ENCODE results near the gene DHH.

DHH gene

DNA sequence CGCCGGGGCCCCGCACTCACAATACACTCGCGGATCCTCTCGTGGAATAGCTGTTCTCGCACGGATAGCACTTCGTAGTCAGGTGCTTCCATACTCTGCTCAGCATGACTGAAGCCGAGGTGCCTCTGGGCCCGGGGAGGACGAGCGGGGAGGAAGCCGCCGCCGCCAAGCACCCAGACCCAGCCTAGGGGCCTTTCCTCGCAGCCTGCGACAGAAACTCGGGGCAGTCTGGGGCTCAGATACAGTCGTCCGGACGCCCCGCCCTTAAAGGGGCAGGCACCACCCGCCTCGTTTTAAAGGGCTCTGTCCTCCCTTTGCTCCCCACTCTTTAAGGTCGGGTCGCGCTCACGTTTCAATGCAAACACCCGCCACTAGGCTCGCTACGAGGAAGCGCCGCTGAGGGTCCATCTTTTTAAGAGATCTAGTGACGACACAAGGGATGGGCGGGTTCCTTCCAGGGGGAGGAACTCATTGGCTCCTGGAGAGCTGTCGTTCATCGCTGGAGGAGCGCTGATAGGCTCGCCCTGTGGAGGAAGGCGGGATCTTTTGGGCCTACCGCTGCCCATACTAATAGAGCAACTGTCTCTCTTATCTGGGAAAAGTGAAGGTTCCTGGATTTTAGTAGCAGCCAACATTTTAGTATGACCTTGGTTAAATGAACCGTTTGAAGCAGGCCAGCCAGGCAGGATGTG lies 16.0 kb upstream of the DHH start, which contains the start of gene LMBR1L (continued):
- TF ChIP-seq REST (tag by site-specific recombination; IDR thresholded peaks at IDR 0.05) (peak; percentile 31; the same call in 1 of the 2 replicates), SP2 (tag by site-specific recombination; IDR thresholded peaks at IDR 0.05) (peak; percentile 95), ZNF76 (tag by site-specific recombination; IDR thresholded peaks at IDR 0.05; ENCODE audit: borderline replicate concordance, low read depth) (0 out of 2 replicates have a peak, but pooled peaks have one; percentile 21), WT1 (tag by site-specific recombination; IDR thresholded peaks at IDR 0.05) (peak; percentile 14; the same call in 1 of the 2 replicates), ZNF660 (tag by site-specific recombination; IDR thresholded peaks at IDR 0.05) (peak; percentile 51; the same call in 1 of the 2 replicates), ZFP69B (tag by site-specific recombination; IDR thresholded peaks at IDR 0.05) (peak; percentile 99), KLF10 (tag by site-specific recombination; IDR thresholded peaks at IDR 0.05) (0 out of 2 replicates have a peak, but pooled peaks have one; percentile 9), ZNF629 (tag by site-specific recombination; IDR thresholded peaks at IDR 0.05) (peak; percentile 95), PATZ1 (tag by site-specific recombination; IDR thresholded peaks at IDR 0.05) (peak; percentile 47), ZBTB48 (tag by site-specific recombination; IDR thresholded peaks at IDR 0.05) (peak; percentile 94), SP3 (tag by site-specific recombination; IDR thresholded peaks at IDR 0.05) (peak; percentile 78), ZNF555 (tag by site-specific recombination; conservative IDR thresholded peaks at IDR 0.05) (no peak), YY2 (tag by site-specific recombination; IDR thresholded peaks at IDR 0.05) (peak; percentile 49; the same call in 1 of the 2 replicates), ZNF785 (tag by site-specific recombination; IDR thresholded peaks at IDR 0.05) (no peak), ZNF324 (tag by site-specific recombination; IDR thresholded peaks at IDR 0.05) (no peak), ZBTB20 (tag by site-specific recombination; IDR thresholded peaks at IDR 0.05) (peak; percentile 86), ZNF394 (tag by site-specific recombination; IDR thresholded peaks at IDR 0.05; ENCODE audit: borderline replicate concordance) (peak; percentile 75; the same call in 1 of the 2 replicates), GLIS1 (tag by site-specific recombination; IDR thresholded peaks at IDR 0.05) (peak; percentile 32; the same call in 1 of the 2 replicates), KLF8 (tag by site-specific recombination; IDR thresholded peaks at IDR 0.05) (peak; percentile 8; the same call in 1 of the 2 replicates), ZNF335 (tag by site-specific recombination; conservative IDR thresholded peaks at IDR 0.05) (peak; percentile 86), PRDM1 (tag by site-specific recombination; IDR thresholded peaks at IDR 0.05) (peak; percentile 48; the same call in 1 of the 2 replicates), ZNF670 (tag by site-specific recombination; IDR thresholded peaks at IDR 0.05; ENCODE audit: low read depth) (no peak), KLF7 (tag by site-specific recombination; IDR thresholded peaks at IDR 0.05; ENCODE audit: borderline replicate concordance) (peak; percentile 70; the same call in 1 of the 2 replicates), ZNF518A (tag by site-specific recombination; conservative IDR thresholded peaks at IDR 0.05; ENCODE audit: low read depth) (no peak)
- TF ChIP-seq, protein P1, sequence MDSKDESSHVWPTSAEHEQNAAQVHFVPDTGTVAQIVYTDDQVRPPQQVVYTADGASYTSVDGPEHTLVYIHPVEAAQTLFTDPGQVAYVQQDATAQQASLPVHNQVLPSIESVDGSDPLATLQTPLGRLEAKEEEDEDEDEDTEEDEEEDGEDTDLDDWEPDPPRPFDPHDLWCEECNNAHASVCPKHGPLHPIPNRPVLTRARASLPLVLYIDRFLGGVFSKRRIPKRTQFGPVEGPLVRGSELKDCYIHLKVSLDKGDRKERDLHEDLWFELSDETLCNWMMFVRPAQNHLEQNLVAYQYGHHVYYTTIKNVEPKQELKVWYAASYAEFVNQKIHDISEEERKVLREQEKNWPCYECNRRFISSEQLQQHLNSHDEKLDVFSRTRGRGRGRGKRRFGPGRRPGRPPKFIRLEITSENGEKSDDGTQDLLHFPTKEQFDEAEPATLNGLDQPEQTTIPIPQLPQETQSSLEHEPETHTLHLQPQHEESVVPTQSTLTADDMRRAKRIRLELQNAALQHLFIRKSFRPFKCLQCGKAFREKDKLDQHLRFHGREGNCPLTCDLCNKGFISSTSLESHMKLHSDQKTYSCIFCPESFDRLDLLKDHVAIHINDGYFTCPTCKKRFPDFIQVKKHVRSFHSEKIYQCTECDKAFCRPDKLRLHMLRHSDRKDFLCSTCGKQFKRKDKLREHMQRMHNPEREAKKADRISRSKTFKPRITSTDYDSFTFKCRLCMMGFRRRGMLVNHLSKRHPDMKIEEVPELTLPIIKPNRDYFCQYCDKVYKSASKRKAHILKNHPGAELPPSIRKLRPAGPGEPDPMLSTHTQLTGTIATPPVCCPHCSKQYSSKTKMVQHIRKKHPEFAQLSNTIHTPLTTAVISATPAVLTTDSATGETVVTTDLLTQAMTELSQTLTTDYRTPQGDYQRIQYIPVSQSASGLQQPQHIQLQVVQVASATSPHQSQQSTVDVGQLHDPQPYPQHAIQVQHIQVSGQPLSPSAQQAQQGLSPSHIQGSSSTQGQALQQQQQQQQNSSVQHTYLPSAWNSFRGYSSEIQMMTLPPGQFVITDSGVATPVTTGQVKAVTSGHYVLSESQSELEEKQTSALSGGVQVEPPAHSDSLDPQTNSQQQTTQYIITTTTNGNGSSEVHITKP (tag by site-specific recombination; IDR thresholded peaks at IDR 0.05), result peak; percentile 73
